Activated T-cell treated with anti-CD3 and anti-CD28 coated beads, Interleukin-2, amount 50 U/mL, for 72 hours (primary cell): ENCODE data around the gene SAMD8. TPM values are rescaled to one million over a fixed set of nuclear protein-coding genes. Genes with fewer than 3 reads are reported as not detected.
"Not testable (repeated sequence)": the region's sequence is repeated elsewhere in the genome, so short reads cannot be mapped to it uniquely, and the experiment has no call there.

Source experiments
- ATAC-seq, 2 donors: fragments of 150-1000 bp; cut with Tn5 transposase; replicated peaks in 1 of 2; 2 replicates each; pipeline ENCODE4 v1.10.0; 2021; ENCODE audit warnings: moderate library complexity in 2 of 2, mild to moderate bottlenecking in 1 of 2
- DNase-seq, 2 donors: peaks; one replicate each; pipeline ENCODE4 v3.0.0; 2021 to 2022; ENCODE audit warnings: mixed read lengths in 1 of 2
- H3K27ac Mint-ChIP-seq: one replicate; pipeline ENCODE4 v1.8.0; 2022; ENCODE audit warnings: mild to moderate bottlenecking, moderate library complexity, mixed read lengths
- H3K27me3 Mint-ChIP-seq: one replicate; pipeline ENCODE4 v1.8.0; 2022; ENCODE audit warnings: low read depth, mixed read lengths
- H3K36me3 Mint-ChIP-seq, 2 donors: one replicate each; pipeline ENCODE4 v1.8.0; 2022; ENCODE audit warnings: mixed read lengths in 2 of 2, mild to moderate bottlenecking in 1 of 2; ENCODE audit not compliant: insufficient read depth in 2 of 2
- H3K4me1 Mint-ChIP-seq: one replicate; pipeline ENCODE4 v1.8.0; 2022; ENCODE audit warnings: low read depth, mixed read lengths
- H3K4me3 Mint-ChIP-seq, 2 donors: one replicate each; pipeline ENCODE4 v1.8.0; 2022; ENCODE audit warnings: mild to moderate bottlenecking in 2 of 2, mixed read lengths in 2 of 2, moderate library complexity in 2 of 2
- H3K9me3 Mint-ChIP-seq, 2 donors: one replicate each; pipeline ENCODE4 v1.8.0; 2022; ENCODE audit warnings: mixed read lengths in 2 of 2
- total RNA-seq, 2 donors: library from RNA; stranded (reverse); gene quantifications; one replicate each; pipeline ENCODE4 v1.2.3, GENCODE V29; 2022

Gene SAMD8
- total RNA-seq, 2 donors from 2014 or later, result 24.3 to 28.6 TPM

GRCh38 chr10:75186310-75186709 is 74.9 kb downstream of the SAMD8 start:
- Mint-ChIP-seq H3K9me3 (no peaks in the 10 kb centered on the region), H3K27ac (peak overlapping the region; percentile 76), H3K4me1 (peaks cover 29% of the 10 kb centered on the region), H3K36me3 (peaks cover 0 to 2% of the 10 kb centered on the region in 2 donors), H3K4me3 (no peak overlapping the region), H3K27me3 (no peaks in the 10 kb centered on the region)
- DNase-seq, result no peak
- no peak for ATAC-seq

DNA sequence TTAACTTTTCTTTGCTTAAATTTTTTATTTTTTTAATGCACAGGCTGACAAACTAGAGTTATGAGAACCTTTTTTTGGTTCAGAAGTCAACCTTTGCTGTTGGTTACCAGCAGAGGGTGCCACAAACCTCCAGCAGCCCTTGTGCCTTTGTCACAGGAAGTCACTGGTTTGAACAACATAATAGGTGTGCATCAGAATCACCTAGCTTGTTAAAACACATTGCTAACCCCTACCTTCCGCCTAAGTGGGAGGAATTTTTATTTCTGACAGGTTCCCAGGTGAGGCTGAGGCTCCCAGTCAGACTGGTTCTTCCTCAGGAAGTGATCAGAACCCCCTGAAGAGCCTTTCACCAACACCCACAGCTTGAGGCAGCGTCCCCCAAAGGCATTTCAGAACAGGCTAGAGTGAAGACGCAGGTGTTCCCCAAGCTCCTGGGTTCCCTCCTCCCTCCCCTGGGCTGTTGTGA is 76.5 kb downstream of the SAMD8 start:
- H3K36me3 Mint-ChIP-seq, result no peaks in the 10 kb centered on the region
- no peak overlapping the region for H3K4me3 Mint-ChIP-seq
- H3K27me3 Mint-ChIP-seq, result no peaks in the 10 kb centered on the region
- H3K27ac Mint-ChIP-seq, result peak overlapping the region; percentile 63
- no peaks in the 10 kb centered on the region for H3K9me3 Mint-ChIP-seq
- peak; percentile 87 to 89 for ATAC-seq
- peaks cover 25% of the 10 kb centered on the region for H3K4me1 Mint-ChIP-seq
- peak; percentile 64 to 65 for DNase-seq

DNA sequence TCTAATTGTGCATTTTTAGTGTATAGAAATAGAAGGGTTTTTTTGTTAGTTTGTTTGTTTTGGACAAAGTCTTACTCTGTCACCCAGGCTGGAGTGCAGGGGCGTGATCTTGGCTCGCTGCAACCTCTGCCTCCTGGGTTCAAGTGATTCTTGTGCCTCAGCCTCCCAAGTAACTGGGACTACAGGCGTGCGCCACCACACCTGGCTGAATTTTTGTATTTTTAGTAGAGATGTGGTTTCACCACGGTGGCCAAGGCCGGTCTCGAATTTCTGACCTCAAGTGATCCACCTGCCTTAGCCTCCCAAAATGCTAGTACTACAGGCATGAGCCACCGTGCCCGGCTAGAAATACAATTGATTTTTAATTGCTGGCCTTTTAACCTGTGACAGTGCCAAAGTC is 77.1 kb downstream of the SAMD8 start:
- H3K9me3 Mint-ChIP-seq, H3K4me3 Mint-ChIP-seq, H3K27ac Mint-ChIP-seq, DNase-seq, H3K36me3 Mint-ChIP-seq, ATAC-seq, H3K27me3 Mint-ChIP-seq: not testable (repeated sequence)
- peaks cover 25% of the 10 kb centered on the region for H3K4me1 Mint-ChIP-seq

DNA sequence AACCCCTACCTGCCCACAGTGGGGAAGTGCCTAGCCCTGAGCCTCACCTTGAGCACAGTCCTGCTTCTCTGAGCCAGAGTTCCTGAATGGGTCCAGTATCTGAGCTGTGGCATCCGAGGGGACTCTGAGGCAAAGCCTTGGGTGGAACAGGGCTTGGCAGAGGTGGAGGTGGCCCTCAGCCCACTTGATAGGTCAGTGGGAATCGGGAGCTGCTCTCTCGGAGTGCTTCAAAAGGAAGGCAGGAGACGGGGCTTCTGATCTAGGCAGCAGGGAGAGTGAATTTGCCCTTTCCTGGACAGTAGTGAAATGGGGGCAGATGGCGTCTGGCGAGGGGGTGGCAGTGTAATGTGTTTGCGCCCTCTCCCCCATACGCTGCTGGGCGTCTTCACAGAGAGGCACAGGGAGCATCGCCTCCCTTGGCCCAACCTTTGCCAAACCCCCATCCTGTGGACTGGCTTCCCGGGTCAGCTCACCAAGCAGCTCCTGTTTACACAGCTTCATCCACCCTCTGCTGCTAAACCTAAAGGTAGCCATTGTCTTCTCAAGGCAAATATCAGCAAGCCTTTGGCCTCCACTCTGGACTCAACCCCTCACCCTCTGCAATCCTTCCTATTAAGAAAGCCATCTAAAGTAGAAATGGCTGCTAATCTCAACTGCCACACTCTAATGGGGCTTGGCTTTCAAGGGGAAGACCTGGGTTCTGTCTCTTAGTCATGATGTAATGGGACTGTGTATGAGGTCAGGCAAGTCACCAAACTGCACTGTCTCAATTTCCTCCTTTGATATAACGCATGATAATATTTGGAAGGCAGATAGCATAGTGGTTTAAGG is 78.0 kb downstream of the SAMD8 start:
- Mint-ChIP-seq H3K4me1 (peaks cover 25% of the 10 kb centered on the region), H3K4me3 (no peak overlapping the region), H3K27ac (no peak overlapping the region), H3K27me3 (no peaks in the 10 kb centered on the region), H3K9me3 (no peaks in the 10 kb centered on the region), H3K36me3 (no peaks in the 10 kb centered on the region)
- no peak for ATAC-seq
- no peak for DNase-seq

DNA sequence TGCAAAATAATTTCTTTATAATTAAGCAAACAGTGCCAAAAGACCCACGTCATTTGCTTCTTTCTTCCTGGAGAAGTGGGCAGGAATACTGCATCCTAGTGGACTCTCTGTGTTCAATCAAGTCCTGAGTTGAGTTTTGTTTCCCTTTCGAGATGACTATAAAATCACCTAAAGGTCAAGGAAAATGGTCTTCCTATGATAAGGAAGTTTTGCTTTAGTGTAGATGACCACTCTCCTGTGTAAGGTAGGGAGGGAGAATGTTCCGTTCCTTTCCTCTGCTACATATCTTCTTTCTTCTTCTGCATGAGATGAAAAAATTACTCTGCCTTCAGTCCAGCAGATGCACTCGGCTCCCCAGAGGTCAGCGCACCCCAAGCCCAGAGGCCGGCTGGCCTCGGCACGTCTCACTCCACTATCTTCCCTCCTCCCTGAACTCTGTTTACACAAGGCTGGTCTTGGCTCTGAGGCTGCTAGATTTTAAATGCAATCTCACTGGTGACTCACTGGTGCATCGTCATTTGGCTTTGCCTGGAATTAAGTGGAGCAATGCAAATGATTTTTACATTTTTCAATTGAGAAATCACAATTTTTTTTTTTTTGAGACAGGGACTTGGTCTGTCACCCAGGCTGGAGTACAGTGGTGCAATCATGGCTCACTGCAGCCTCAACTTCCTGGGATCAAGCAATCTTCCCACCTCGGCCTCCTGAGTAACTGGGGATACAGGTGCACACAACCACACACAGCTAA is 80.5 kb downstream of the SAMD8 start:
- Mint-ChIP-seq H3K27me3 (no peaks in the 10 kb centered on the region), H3K36me3 (no peaks in the 10 kb centered on the region), H3K4me1 (peaks cover 13% of the 10 kb centered on the region), H3K9me3 (no peaks in the 10 kb centered on the region), H3K4me3 (no peak overlapping the region), H3K27ac (no peak overlapping the region)
- ATAC-seq (no peak), DNase-seq (no peak)

DNA sequence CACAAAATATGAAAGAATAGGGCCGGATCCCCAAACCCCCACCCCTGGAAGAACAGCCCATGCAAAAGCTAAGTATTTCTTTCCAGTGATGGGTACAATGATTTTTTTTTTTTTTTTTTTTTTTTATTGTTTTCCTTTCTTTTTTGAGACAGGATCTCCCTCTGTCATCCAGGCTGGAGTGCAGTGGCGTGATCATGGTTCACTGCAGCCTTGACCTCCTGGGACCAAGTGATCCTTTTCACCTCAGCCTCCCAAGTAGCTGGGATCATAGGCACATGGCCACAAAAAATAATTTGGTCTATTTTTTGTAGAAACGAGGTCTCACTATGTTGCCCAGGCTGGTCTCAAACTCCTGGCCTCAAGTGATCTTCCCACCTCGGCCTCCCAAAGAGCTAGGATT is 83.2 kb downstream of the SAMD8 start:
- H3K36me3 Mint-ChIP-seq, ATAC-seq, H3K27me3 Mint-ChIP-seq, H3K27ac Mint-ChIP-seq, DNase-seq, H3K4me1 Mint-ChIP-seq, H3K4me3 Mint-ChIP-seq, H3K9me3 Mint-ChIP-seq: not testable (repeated sequence)

DNA sequence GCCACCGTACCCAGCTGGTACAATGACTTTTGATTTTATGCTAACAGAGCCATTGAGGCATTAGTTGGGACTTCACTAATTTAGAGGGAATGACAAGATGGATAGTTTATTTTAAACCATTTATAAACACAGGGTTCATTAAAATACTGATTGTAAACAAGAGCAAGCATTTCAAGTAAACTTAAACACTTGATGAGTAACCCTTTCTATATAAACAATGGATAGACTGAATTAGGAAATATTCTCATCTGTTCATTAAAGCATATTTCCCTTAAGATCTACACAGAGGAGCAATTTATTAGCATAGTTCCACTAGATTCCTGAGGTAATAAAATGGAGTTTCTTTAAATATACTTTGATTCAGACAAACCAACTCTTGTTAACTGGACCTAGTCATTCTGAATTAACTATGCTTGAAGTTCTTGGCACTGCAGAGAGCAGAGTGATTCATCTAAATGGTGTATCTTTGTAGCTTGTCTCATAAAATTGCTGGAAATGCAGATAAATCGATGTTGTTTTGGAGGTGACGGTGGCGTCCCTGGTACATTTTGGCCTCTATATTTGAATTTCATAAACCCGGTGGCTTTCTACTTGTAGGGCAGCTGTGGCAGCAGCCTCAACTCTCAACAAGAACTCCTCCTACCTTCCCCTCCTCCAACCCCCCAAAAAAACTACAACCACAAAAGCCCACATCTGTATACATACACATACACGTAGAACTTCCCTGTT is 83.7 kb downstream of the SAMD8 start:
- H3K9me3 Mint-ChIP-seq, result no peaks in the 10 kb centered on the region
- no peak for DNase-seq
- H3K27me3 Mint-ChIP-seq, result no peaks in the 10 kb centered on the region
- H3K4me3 Mint-ChIP-seq, result no peak overlapping the region
- ATAC-seq, result no peak
- no peak overlapping the region for H3K27ac Mint-ChIP-seq
- H3K36me3 Mint-ChIP-seq, result no peaks in the 10 kb centered on the region
- no peaks in the 10 kb centered on the region for H3K4me1 Mint-ChIP-seq

DNA sequence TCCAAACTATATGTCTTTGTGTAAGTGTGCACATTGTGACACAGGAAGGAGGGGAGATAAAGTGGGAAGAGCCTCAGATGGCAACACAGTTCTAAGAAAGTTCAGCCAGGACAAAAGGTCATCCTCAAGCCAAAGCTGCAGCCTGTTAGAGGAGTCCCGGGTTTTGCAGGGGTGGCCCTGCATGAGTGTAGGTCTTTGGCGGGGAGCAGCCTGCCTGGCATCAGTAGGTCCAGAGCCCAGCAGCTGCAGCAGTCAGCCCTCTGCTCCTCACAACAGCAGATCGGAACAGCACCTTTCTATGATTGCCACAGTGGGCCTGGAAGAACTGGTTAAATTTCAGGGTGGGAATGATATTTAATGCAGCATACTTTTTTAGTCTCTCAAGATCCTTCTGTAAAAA is 85.6 kb downstream of the SAMD8 start:
- no peak overlapping the region for H3K27ac Mint-ChIP-seq

GRCh38 chr10:75197906-75198305 is 86.5 kb downstream of the SAMD8 start:
- H3K27ac Mint-ChIP-seq, result no peak overlapping the region
- H3K4me3 Mint-ChIP-seq, result no peak overlapping the region
- H3K36me3 Mint-ChIP-seq, result no peaks in the 10 kb centered on the region
- ATAC-seq, result no peak
- H3K9me3 Mint-ChIP-seq, result no peaks in the 10 kb centered on the region
- no peaks in the 10 kb centered on the region for H3K27me3 Mint-ChIP-seq
- H3K4me1 Mint-ChIP-seq, result no peaks in the 10 kb centered on the region
- no peak for DNase-seq

More for the DNA sequence above, 85.6 kb downstream of the SAMD8 start:
- ATAC-seq (no peak), DNase-seq (no peak)
- H3K9me3 Mint-ChIP-seq, result no peaks in the 10 kb centered on the region
- no peak overlapping the region for H3K4me3 Mint-ChIP-seq
- no peaks in the 10 kb centered on the region for H3K36me3 Mint-ChIP-seq
- H3K4me1 Mint-ChIP-seq, result no peaks in the 10 kb centered on the region
- H3K27me3 Mint-ChIP-seq, result no peaks in the 10 kb centered on the region

GRCh38 chr10:75199949-75200348 is 88.5 kb downstream of the SAMD8 start:
- H3K9me3 Mint-ChIP-seq, result not testable (repeated sequence)

GRCh38 chr10:75201793-75202307 is 90.4 kb downstream of the SAMD8 start:
- H3K9me3 Mint-ChIP-seq, result no peaks in the 10 kb centered on the region
- no peak for DNase-seq
- no peak overlapping the region for H3K27ac Mint-ChIP-seq
- no peak overlapping the region for H3K4me3 Mint-ChIP-seq
- H3K36me3 Mint-ChIP-seq, result no peaks in the 10 kb centered on the region
- H3K4me1 Mint-ChIP-seq, result no peaks in the 10 kb centered on the region
- H3K27me3 Mint-ChIP-seq, result no peaks in the 10 kb centered on the region
- ATAC-seq, result no peak

More at GRCh38 chr10:75199949-75200348, 88.5 kb downstream of the SAMD8 start:
- not testable (repeated sequence) for H3K4me1 Mint-ChIP-seq, ATAC-seq, H3K27me3 Mint-ChIP-seq, H3K36me3 Mint-ChIP-seq, H3K27ac Mint-ChIP-seq, H3K4me3 Mint-ChIP-seq, DNase-seq

GRCh38 chr10:75202321-75203045 is 91.0 kb downstream of the SAMD8 start:
- ATAC-seq (no peak), DNase-seq (no peak)
- no peaks in the 10 kb centered on the region for H3K27me3 Mint-ChIP-seq
- H3K4me3 Mint-ChIP-seq, result no peak overlapping the region
- H3K36me3 Mint-ChIP-seq, result no peaks in the 10 kb centered on the region
- no peaks in the 10 kb centered on the region for H3K9me3 Mint-ChIP-seq
- H3K27ac Mint-ChIP-seq, result no peak overlapping the region
- H3K4me1 Mint-ChIP-seq, result no peaks in the 10 kb centered on the region
